ENCODE measurements around the gene ERCC4.

The ERCC4 gene

GRCh38 chr16:13996778-13997288 is 76.9 kb downstream of the ERCC4 start:
- Mint-ChIP-seq H3K27ac (no peak overlapping the region), H3K4me1 (peaks cover 26% of the 10 kb centered on the region), H3K9me3 (no peaks in the 10 kb centered on the region), H3K36me3 (ENCODE audit: low read depth) (no peaks in the 10 kb centered on the region), H3K27me3 (ENCODE audit: low read depth) (peaks cover 4% of the 10 kb centered on the region), H3K4me3 (no peak overlapping the region)
- no peak for TF ChIP-seq CTCF (IDR thresholded peaks at IDR 0.05; ENCODE audit: unreplicated experiment in 3 of 3)

GRCh38 chr16:13997526-13997925 is 77.6 kb downstream of the ERCC4 start:
- Mint-ChIP-seq H3K4me1 (peaks cover 31% of the 10 kb centered on the region), H3K36me3 (ENCODE audit: low read depth) (no peaks in the 10 kb centered on the region), H3K27ac (peak overlapping the region; percentile 42 to 61 (median 48)), H3K4me3 (no peak overlapping the region), H3K9me3 (no peaks in the 10 kb centered on the region), H3K27me3 (ENCODE audit: low read depth) (peaks cover 4% of the 10 kb centered on the region)
- no peak for TF ChIP-seq CTCF (IDR thresholded peaks at IDR 0.05; ENCODE audit: unreplicated experiment in 3 of 3)

- Mint-ChIP-seq H3K27me3 (ENCODE audit: low read depth) (peaks cover 4% of the 10 kb centered on the region), H3K4me3 (no peak overlapping the region), H3K9me3 (no peaks in the 10 kb centered on the region), H3K4me1 (peaks cover 35% of the 10 kb centered on the region), H3K36me3 (ENCODE audit: low read depth) (no peaks in the 10 kb centered on the region), H3K27ac (peak overlapping the region; percentile 42 to 61 (median 48))
- no peak for TF ChIP-seq CTCF (IDR thresholded peaks at IDR 0.05; ENCODE audit: unreplicated experiment in 3 of 3)
Observed at GRCh38 chr16:13997933-13998332, 78.0 kb downstream of the ERCC4 start.

- no peaks in the 10 kb centered on the region for H3K9me3 Mint-ChIP-seq
- peaks cover 45% of the 10 kb centered on the region for H3K4me1 Mint-ChIP-seq
- peak overlapping the region in 2 of 3 experiments; percentile 31 to 99 for H3K27ac Mint-ChIP-seq
- H3K27me3 Mint-ChIP-seq (ENCODE audit: low read depth) = peaks cover 4% of the 10 kb centered on the region
- peak overlapping the region in 1 of 3 experiments; percentile 3 for H3K4me3 Mint-ChIP-seq
- no peaks in the 10 kb centered on the region for H3K36me3 Mint-ChIP-seq (ENCODE audit: low read depth)
- no peak for TF ChIP-seq CTCF (IDR thresholded peaks at IDR 0.05; ENCODE audit: unreplicated experiment in 3 of 3)
Observed at GRCh38 chr16:13999071-13999894, 79.3 kb downstream of the ERCC4 start.

GRCh38 chr16:13999895-14000425 is 80.0 kb downstream of the ERCC4 start:
- no peaks in the 10 kb centered on the region for H3K36me3 Mint-ChIP-seq (ENCODE audit: low read depth)
- H3K4me1 Mint-ChIP-seq = peaks cover 43% of the 10 kb centered on the region
- H3K27ac Mint-ChIP-seq = peak overlapping the region in 2 of 3 experiments; percentile 31 to 99

More at GRCh38 chr16:13999895-14000425, 80.0 kb downstream of the ERCC4 start:
- no peak for TF ChIP-seq CTCF (IDR thresholded peaks at IDR 0.05; ENCODE audit: unreplicated experiment in 3 of 3)
- H3K4me3 Mint-ChIP-seq = no peak overlapping the region
- H3K9me3 Mint-ChIP-seq = no peaks in the 10 kb centered on the region
- H3K27me3 Mint-ChIP-seq (ENCODE audit: low read depth) = peaks cover 4% of the 10 kb centered on the region

Measured in nephron (organoid).